Heart right ventricle (tissue), 16 donors: Measurements from ENCODE around the gene PAQR5. TPM values are rescaled to one million over a fixed set of nuclear protein-coding genes. Genes with fewer than 3 reads are reported as not detected.

Source experiments
- ATAC-seq, 8 donors: fragments of 200-7000 bp; cut with Tn5 transposase; one replicate each; pipeline ENCODE4 v1.9.1; 2020; ENCODE audit warnings: mild to moderate bottlenecking in 8 of 8, moderate library complexity in 8 of 8, moderate number of reproducible peaks in 1 of 8
- DNase-seq, 2 donors: peaks; one replicate each; pipeline ENCODE4 v3.0.0-alpha.2; 2020
- H3K27ac ChIP-seq, 10 donors: fragments of 200-600 bp; sonication (generic) in 2 of 10; one replicate each; pipeline versions ENCODE4 v1.5.0 to v1.8.0; 2020 to 2022; ENCODE audit warnings: mild to moderate bottlenecking in 3 of 10
- H3K27me3 ChIP-seq, 7 donors: fragments of 200-600 bp; one replicate each; pipeline ENCODE4 v1.8.0; 2021 to 2022; ENCODE audit warnings: mild to moderate bottlenecking in 2 of 7
- H3K36me3 ChIP-seq, 9 donors: fragments of 200-600 bp; sonication (generic) in 1 of 9; one replicate each; pipeline versions ENCODE4 v1.5.0 to v1.8.0; 2020 to 2022; ENCODE audit warnings: mild to moderate bottlenecking in 2 of 9
- H3K4me1 ChIP-seq, 9 donors: fragments of 200-600 bp; sonication (generic) in 1 of 9; one replicate each; pipeline versions ENCODE4 v1.5.0 to v1.8.0; 2020 to 2022; ENCODE audit warnings: mild to moderate bottlenecking in 4 of 9
- H3K4me3 ChIP-seq, 10 donors: fragments of 200-600 bp; sonication (generic) in 2 of 10; one replicate each; pipeline versions ENCODE4 v1.5.0 to v1.8.0; 2020 to 2022; ENCODE audit warnings: mild to moderate bottlenecking in 7 of 10, moderate library complexity in 2 of 10
- H3K9me3 ChIP-seq, 11 donors: fragments of 200-600 bp in 10 of 11; sonication (generic) in 2 of 11; one replicate each; pipeline versions ENCODE4 v1.5.0 to v1.8.0; 2013 to 2022; ENCODE audit warnings: mild to moderate bottlenecking in 2 of 11, control low read depth in 1 of 11, moderate library complexity in 1 of 11
- WGBS, 2 donors: extraction: QIAGEN DNeasy Blood & Tissue Kit; methylation state at CpG; one replicate each; pipeline ENCODE4 v1.1.7; 2013; ENCODE audit warnings: inconsistent platforms in 1 of 2; 5-methylcytosine and 5-hydroxymethylcytosine counted together
- intact Hi-C, 10 donors: fragments of 100-400 bp; cut with DNase I; formaldehyde crosslinking; loops; one replicate each; pipeline versions ENCODE4 v1.11.1 to v1.14.2; 2022
- polyA plus RNA-seq, 2 donors: library from polyadenylated mRNA; stranded (reverse); fragments of 200-250 nt; gene quantifications; one replicate each; pipeline ENCODE4 v1.2.3, GENCODE V29; 2013
- total RNA-seq, 10 donors: library from RNA; stranded (reverse); fragmentation: NEBNext Ultra II Directional in 3 of 10; extraction: Animal tissue kit (Norgen Biotek cat#: 25700) in 3 of 10; gene quantifications; one replicate each; pipeline versions ENCODE4 v1.2.1 to v1.2.4, GENCODE V29; 2021 to 2023
- TF ChIP-seq, protein P1 (sequence below), 9 donors: fragments of 200-600 bp; sonication (generic) in 2 of 9; IDR thresholded peaks; one replicate each; pipeline versions ENCODE4 v1.5.0 to v1.8.0; 2021 to 2022; ENCODE audit warnings: antibody characterized with exemption in 9 of 9, mild to moderate bottlenecking in 5 of 9, moderate library complexity in 1 of 9
- donor health status: Arrhythmogenic right ventricular cardiomyopathy.
- donor health status: ischemic (EF 13 %, LVEDD 7.1; RV severe dilation, severe dysfunction).
- donor health status: healthy with polysubstance abuse.
- donor health status: DM: no; HTN: yes; CAD: no.
- donor health status: DM: no; HTN: no; CAD: no.
- donor health status: ischemic (EF 25% LVEDD 6.9; RV normal size, moderate dysfunction).
- donor health status: ischemic (EF 25% LVEDD 5.7; RV mildly dilated, moderate dysfunction).
- donor health status: healthy.
- donor health status: DM: yes; HTN: yes; CAD: no.
- donor health status: Ischemic cardiomyopathy.
- donor health status: ischemic (EF 35%, LVEDD 5.7; RV mildly dilated, moderate dysfunction).
- donor health status: nonischemic (EF 11% LVEDD 7.7; RV severe dilation, severe dysfunction).
- donor health status: DM: yes; HTN: yes; CAD: no.
- donor health status: PGD.
- donor health status: ischemic (EF 29% LVEDD 5.4; RV normal size, mild dysfunction).
- donor health status: nonischemic (EF 23%, LVEDD 6.1; RV moderate dilation, normal function).

PAQR5 gene
- total and polyA plus RNA-seq, 12 donors, result 0.32 to 1.0 (median 0.60) TPM

DNA sequence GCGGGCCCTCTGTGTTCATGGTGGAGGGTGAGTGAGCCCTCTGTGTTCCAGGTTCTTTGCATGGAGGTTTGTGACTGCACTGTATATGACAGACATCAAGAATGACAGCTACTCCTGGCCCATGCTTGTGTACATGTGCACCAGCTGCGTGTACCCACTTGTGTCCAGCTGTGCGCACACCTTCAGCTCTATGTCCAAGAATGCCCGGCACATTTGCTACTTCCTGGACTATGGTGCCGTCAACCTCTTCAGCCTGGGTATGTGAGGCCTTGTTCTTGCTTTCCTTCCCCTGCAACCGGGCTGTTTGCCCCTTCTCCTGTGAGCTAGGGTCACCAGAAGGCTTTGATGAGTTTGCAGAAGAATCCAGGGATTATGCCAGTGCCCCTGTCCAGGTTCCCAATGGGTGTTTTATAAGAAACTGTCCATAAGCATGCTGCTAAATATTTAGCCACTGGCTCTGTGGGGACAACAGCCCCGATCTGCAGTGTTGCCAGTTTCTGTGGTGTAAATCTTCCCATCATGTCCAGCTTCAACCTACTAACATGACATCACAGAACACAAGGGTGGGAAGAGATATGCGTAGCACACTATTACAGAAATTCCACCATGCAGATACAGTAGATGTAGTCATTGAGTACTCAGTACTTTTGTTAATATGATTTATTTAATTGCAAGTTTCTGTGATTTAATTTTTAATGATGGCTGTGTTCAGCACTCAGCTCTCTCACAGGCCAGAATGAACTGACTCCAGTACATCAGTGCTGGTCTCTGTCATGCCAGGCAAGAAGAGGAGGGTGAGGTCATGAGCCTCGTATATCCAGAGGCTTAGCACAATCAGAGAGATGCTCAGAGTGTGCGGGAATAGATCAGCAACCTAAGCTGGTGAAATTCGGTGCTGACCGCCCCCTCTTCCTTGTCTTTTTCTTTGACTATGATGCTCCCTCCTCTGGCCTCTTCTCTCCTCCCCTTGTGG lies 86.2 kb downstream of the PAQR5 start:
- no peaks in the 10 kb centered on the region for H3K4me1 ChIP-seq
- TF ChIP-seq, protein P1, sequence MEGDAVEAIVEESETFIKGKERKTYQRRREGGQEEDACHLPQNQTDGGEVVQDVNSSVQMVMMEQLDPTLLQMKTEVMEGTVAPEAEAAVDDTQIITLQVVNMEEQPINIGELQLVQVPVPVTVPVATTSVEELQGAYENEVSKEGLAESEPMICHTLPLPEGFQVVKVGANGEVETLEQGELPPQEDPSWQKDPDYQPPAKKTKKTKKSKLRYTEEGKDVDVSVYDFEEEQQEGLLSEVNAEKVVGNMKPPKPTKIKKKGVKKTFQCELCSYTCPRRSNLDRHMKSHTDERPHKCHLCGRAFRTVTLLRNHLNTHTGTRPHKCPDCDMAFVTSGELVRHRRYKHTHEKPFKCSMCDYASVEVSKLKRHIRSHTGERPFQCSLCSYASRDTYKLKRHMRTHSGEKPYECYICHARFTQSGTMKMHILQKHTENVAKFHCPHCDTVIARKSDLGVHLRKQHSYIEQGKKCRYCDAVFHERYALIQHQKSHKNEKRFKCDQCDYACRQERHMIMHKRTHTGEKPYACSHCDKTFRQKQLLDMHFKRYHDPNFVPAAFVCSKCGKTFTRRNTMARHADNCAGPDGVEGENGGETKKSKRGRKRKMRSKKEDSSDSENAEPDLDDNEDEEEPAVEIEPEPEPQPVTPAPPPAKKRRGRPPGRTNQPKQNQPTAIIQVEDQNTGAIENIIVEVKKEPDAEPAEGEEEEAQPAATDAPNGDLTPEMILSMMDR (IDR thresholded peaks at IDR 0.05), result no peak
- H3K27ac ChIP-seq, result no peak overlapping the region
- H3K9me3 ChIP-seq, result no peaks in the 10 kb centered on the region
- no peaks in the 10 kb centered on the region for H3K36me3 ChIP-seq
- DNase-seq (no peak), ATAC-seq (no peak)
- H3K4me3 ChIP-seq, result no peak overlapping the region
- intact Hi-C loops, result no loop called here
- peaks cover 0 to 6% (median 0%) of the 10 kb centered on the region in 7 donors for H3K27me3 ChIP-seq
- WGBS, 2 donors, result 92 to 94% methylated on average over 12 of the region's 12 CpGs

DNA sequence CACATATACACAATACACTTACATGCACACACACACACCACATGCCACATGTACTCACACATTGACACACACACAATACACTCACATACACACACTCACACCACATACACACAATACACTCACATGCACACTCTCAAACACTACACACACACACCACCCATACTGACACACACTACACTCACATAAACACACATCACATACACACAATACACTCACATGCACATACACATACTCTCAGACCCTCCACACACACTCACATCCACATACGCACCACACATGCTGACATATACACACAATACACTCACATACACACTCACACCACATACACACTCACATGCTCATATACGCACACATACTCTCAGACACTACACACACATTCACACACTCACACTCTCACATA lies 87.1 kb downstream of the PAQR5 start:
- Histone ChIP-seq H3K27ac (no peak overlapping the region), H3K4me3 (no peak overlapping the region), H3K9me3 (no peaks in the 10 kb centered on the region), H3K36me3 (no peaks in the 10 kb centered on the region), H3K27me3 (peaks cover 0 to 6% (median 0%) of the 10 kb centered on the region in 7 donors), H3K4me1 (no peaks in the 10 kb centered on the region)
- 99 to 100% methylated on average over 2 of the region's 2 CpGs for WGBS, 2 donors
- DNase-seq (no peak), ATAC-seq (no peak)
- TF ChIP-seq, protein P1 (IDR thresholded peaks at IDR 0.05), result no peak
- intact Hi-C loops, result no loop called here

DNA sequence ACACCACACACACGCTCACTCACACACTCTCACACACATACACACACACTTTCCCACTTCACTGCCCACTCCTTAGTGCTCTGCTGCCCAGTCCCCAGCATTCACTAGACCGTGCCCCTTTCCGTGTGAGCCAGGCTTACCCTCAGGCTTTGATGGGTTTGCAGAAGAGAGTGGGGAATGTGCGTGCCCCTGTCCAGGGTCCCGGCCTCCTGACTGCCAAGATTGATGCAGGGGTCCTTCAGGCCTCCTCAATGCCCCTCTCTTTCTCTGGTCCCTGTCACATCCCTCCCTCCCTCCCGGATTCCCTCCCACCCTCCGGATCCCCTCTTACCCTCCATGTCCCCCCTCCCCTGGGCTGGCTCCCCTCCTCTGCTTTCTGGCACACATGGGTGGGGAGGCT lies 87.6 kb downstream of the PAQR5 start:
- WGBS, 2 donors, result 87 to 91% methylated on average over 7 of the region's 7 CpGs
- DNase-seq (no peak), ATAC-seq (no peak)
- no peaks in the 10 kb centered on the region for H3K4me1 ChIP-seq
- no peak overlapping the region for H3K27ac ChIP-seq
- no peaks in the 10 kb centered on the region for H3K36me3 ChIP-seq
- no peak overlapping the region for H3K4me3 ChIP-seq
- intact Hi-C loops, result no loop called here
- H3K9me3 ChIP-seq, result no peaks in the 10 kb centered on the region
- TF ChIP-seq, protein P1 (IDR thresholded peaks at IDR 0.05), result no peak
- peaks cover 0 to under 1% (median 0%) of the 10 kb centered on the region in 7 donors for H3K27me3 ChIP-seq

DNA sequence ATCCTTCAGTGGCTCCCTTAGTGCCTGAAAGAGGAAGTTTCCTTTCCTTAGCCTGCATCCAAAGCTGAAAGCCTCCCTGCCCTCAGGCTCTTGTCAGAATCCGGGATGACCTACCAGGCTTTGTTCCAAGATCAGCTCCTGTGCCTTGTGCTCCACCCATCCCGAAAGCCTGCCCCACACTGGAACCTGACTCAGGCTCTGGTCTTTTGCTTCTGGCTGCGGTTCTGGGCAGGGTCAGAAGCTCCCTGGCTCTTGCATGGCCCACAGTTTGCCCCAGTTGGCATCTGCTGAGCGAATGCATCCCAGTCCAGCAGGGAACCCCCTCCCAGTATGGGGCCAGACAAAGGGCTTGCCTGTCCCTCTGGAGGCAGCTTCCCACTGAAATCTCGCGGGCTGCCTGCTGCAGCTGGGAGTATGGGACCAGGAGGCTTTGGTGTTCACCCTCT lies 89.6 kb downstream of the PAQR5 start:
- no peaks in the 10 kb centered on the region for H3K9me3 ChIP-seq
- intact Hi-C loops, result no loop called here
- no peak overlapping the region for H3K4me3 ChIP-seq
- no peaks in the 10 kb centered on the region for H3K36me3 ChIP-seq
- TF ChIP-seq, protein P1 (IDR thresholded peaks at IDR 0.05), result no peak
- H3K4me1 ChIP-seq, result no peaks in the 10 kb centered on the region
- DNase-seq (no peak), ATAC-seq (peak in 4 of 8 donors; percentile 42 to 59 (median 46))
- H3K27ac ChIP-seq, result no peak overlapping the region
- no peaks in the 10 kb centered on the region for H3K27me3 ChIP-seq
- 59 to 62% methylated on average over 6 of the region's 6 CpGs for WGBS, 2 donors
